ENCODE results near the gene GPS1. TPM values are rescaled to one million over a fixed set of nuclear protein-coding genes. Genes with fewer than 3 reads are reported as not detected.
A peak's percentile ranks its signal among the peaks of the same experiment; 100 is the strongest.

GPS1 gene
- total and polyA plus RNA-seq, 10 of the 15 experiments (the other 5 are each of a cell fraction or from before 2014, with no cell fraction given): 2.2 to 146 (median 77.7) TPM

DNA sequence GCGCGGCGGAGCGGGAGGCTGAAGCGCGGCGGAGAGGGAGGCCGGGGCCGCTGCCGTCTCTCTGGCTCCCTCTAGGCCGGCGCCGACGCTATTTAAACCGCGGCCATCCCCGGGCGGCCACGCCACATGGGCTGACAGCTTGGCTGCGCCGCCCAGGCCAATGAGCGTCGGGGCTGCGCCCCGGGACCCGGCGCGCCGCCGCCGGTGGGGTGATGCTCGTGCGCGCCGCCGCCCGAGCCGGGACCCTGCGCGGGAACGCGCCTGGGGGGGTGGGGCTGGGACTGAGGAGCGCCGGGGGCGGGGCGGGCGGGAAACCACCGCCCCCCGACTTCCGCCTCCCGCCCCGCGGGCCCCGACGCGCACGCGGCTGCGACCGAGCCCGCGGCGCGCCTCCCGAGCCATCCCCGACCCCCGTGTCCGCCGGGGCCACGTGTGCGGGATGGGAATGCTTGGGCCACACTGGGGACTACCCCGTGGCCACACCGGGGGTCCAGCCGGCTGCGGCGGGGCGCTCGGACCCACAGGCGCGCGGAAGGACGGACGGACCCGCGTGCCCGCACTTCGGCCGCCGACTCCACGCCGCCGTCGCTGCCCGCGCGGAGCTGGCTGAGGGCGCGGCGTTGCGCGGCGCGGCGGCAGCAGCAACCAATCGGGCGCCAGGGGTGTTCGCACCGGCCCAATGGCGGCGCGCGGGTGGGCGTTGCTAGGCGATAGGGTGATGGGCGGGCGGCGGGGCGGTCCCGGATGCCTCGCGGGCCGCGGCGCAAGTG is 46.7 kb downstream of the GPS1 start, which contains the start of gene FASN (continued):
- TF ChIP-seq ZBTB40 (IDR thresholded peaks at IDR 0.05; ENCODE audit: borderline replicate concordance) (no peak), STAT3 (IDR thresholded peaks at IDR 0.05; ENCODE audit: low read depth, low read length) (no peak), MTA3 (IDR thresholded peaks at IDR 0.05; ENCODE audit: borderline replicate concordance, low read length) (no peak), PAX5 (IDR thresholded peaks at IDR 0.05; ENCODE audit: borderline replicate concordance, low read depth, low read length) (0 out of 2 replicates have a peak, but pooled peaks have one; percentile 46), POLR2AphosphoS2 (IDR thresholded peaks at IDR 0.05; ENCODE audit: low read depth, low read length) (peak; percentile 39), ZZZ3 (IDR thresholded peaks at IDR 0.05; ENCODE audit: control insufficient read depth, insufficient read length, low read depth) (no peak), YBX1 (IDR thresholded peaks at IDR 0.05) (no peak), MEF2A (IDR thresholded peaks at IDR 0.05; ENCODE audit: insufficient read depth, low read depth, low read length) (0 out of 2 replicates have a peak, but pooled peaks have one; percentile 24), IRF4 (IDR thresholded peaks at IDR 0.05; ENCODE audit: low read depth, low read length) (no peak), GATAD2B (conservative IDR thresholded peaks at IDR 0.05; ENCODE audit: low read depth) (peak; percentile 57; the same call in 1 of the 2 replicates), HDGF (IDR thresholded peaks at IDR 0.05) (no peak), BCL11A (IDR thresholded peaks at IDR 0.05; ENCODE audit: low read depth, low read length) (0 out of 2 replicates have a peak, but pooled peaks have one; percentile 2), EED (IDR thresholded peaks at IDR 0.05; ENCODE audit: low read depth) (no peak), TCF7 (IDR thresholded peaks at IDR 0.05; ENCODE audit: borderline replicate concordance) (no peak), HCFC1 (IDR thresholded peaks at IDR 0.05; ENCODE audit: low read length) (peak; percentile 46; the same call in 1 of the 2 replicates), SPI1 (IDR thresholded peaks at IDR 0.05; ENCODE audit: borderline replicate concordance, insufficient read depth, low read depth, low read length) (no peak), GABPA (IDR thresholded peaks at IDR 0.05; ENCODE audit: low read depth) (no peak), SMAD1 (IDR thresholded peaks at IDR 0.05; ENCODE audit: low read depth, partially characterized antibody) (no peak), POU2F2 (IDR thresholded peaks at IDR 0.05; ENCODE audit: borderline replicate concordance, low read depth, low read length) (peak; percentile 88), MEF2B (IDR thresholded peaks at IDR 0.05; ENCODE audit: partially characterized antibody, poor library complexity, severe bottlenecking) (no peak), USF2 (IDR thresholded peaks at IDR 0.05; ENCODE audit: borderline replicate concordance, low read depth, low read length) (no peak), DPF2 (IDR thresholded peaks at IDR 0.05) (peak; percentile 86)
- TF ChIP-seq, protein P1, sequence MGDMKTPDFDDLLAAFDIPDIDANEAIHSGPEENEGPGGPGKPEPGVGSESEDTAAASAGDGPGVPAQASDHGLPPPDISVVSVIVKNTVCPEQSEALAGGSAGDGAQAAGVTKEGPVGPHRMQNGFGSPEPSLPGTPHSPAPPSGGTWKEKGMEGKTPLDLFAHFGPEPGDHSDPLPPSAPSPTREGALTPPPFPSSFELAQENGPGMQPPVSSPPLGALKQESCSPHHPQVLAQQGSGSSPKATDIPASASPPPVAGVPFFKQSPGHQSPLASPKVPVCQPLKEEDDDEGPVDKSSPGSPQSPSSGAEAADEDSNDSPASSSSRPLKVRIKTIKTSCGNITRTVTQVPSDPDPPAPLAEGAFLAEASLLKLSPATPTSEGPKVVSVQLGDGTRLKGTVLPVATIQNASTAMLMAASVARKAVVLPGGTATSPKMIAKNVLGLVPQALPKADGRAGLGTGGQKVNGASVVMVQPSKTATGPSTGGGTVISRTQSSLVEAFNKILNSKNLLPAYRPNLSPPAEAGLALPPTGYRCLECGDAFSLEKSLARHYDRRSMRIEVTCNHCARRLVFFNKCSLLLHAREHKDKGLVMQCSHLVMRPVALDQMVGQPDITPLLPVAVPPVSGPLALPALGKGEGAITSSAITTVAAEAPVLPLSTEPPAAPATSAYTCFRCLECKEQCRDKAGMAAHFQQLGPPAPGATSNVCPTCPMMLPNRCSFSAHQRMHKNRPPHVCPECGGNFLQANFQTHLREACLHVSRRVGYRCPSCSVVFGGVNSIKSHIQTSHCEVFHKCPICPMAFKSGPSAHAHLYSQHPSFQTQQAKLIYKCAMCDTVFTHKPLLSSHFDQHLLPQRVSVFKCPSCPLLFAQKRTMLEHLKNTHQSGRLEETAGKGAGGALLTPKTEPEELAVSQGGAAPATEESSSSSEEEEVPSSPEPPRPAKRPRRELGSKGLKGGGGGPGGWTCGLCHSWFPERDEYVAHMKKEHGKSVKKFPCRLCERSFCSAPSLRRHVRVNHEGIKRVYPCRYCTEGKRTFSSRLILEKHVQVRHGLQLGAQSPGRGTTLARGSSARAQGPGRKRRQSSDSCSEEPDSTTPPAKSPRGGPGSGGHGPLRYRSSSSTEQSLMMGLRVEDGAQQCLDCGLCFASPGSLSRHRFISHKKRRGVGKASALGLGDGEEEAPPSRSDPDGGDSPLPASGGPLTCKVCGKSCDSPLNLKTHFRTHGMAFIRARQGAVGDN (IDR thresholded peaks at IDR 0.05): peak; percentile 58
